ENCODE measurements around the gene SLX4IP.

Gene SLX4IP

GRCh38 chr20:10504994-10505730 lies 70.1 kb downstream of the SLX4IP start:
- peak overlapping the region; percentile 81 to 98 (median 87) for H3K27ac Mint-ChIP-seq
- peaks cover 80% of the 10 kb centered on the region for H3K4me1 Mint-ChIP-seq
- no peak for TF ChIP-seq CTCF (IDR thresholded peaks at IDR 0.05; ENCODE audit: unreplicated experiment in 3 of 3)
- no peaks in the 10 kb centered on the region for H3K36me3 Mint-ChIP-seq (ENCODE audit: low read depth)
- no peaks in the 10 kb centered on the region for H3K9me3 Mint-ChIP-seq
- no peaks in the 10 kb centered on the region for H3K27me3 Mint-ChIP-seq (ENCODE audit: low read depth)
- peak overlapping the region in 1 of 3 experiments; percentile 6 for H3K4me3 Mint-ChIP-seq

GRCh38 chr20:10505827-10506226 lies 70.7 kb downstream of the SLX4IP start:
- Mint-ChIP-seq H3K36me3 (ENCODE audit: low read depth) (no peaks in the 10 kb centered on the region), H3K4me1 (peaks cover 78% of the 10 kb centered on the region), H3K9me3 (no peaks in the 10 kb centered on the region), H3K27me3 (ENCODE audit: low read depth) (no peaks in the 10 kb centered on the region), H3K27ac (peak overlapping the region; percentile 81 to 98 (median 87)), H3K4me3 (no peak overlapping the region)
- TF ChIP-seq CTCF (IDR thresholded peaks at IDR 0.05; ENCODE audit: unreplicated experiment in 3 of 3), result no peak

GRCh38 chr20:10507052-10507451 lies 71.9 kb downstream of the SLX4IP start:
- H3K36me3 Mint-ChIP-seq (ENCODE audit: low read depth), result no peaks in the 10 kb centered on the region
- H3K27me3 Mint-ChIP-seq (ENCODE audit: low read depth), result no peaks in the 10 kb centered on the region
- H3K4me1 Mint-ChIP-seq, result peaks cover 75% of the 10 kb centered on the region
- H3K27ac Mint-ChIP-seq, result peak overlapping the region; percentile 76 to 98 (median 81)
- no peaks in the 10 kb centered on the region for H3K9me3 Mint-ChIP-seq
- TF ChIP-seq CTCF (IDR thresholded peaks at IDR 0.05; ENCODE audit: unreplicated experiment in 3 of 3), result no peak
- H3K4me3 Mint-ChIP-seq, result no peak overlapping the region

GRCh38 chr20:10508060-10508459 lies 73.0 kb downstream of the SLX4IP start:
- H3K27me3 Mint-ChIP-seq (ENCODE audit: low read depth), result no peaks in the 10 kb centered on the region
- no peak overlapping the region for H3K4me3 Mint-ChIP-seq
- no peaks in the 10 kb centered on the region for H3K9me3 Mint-ChIP-seq
- no peaks in the 10 kb centered on the region for H3K36me3 Mint-ChIP-seq (ENCODE audit: low read depth)
- H3K4me1 Mint-ChIP-seq, result peaks cover 69% of the 10 kb centered on the region
- no peak for TF ChIP-seq CTCF (IDR thresholded peaks at IDR 0.05; ENCODE audit: unreplicated experiment in 3 of 3)
- peak overlapping the region; percentile 95 to 98 (median 96) for H3K27ac Mint-ChIP-seq

- H3K9me3 Mint-ChIP-seq, result no peaks in the 10 kb centered on the region
- H3K27me3 Mint-ChIP-seq (ENCODE audit: low read depth), result no peaks in the 10 kb centered on the region
- H3K4me3 Mint-ChIP-seq, result peak overlapping the region; percentile 5 to 33 (median 27)
- no peak for TF ChIP-seq CTCF (IDR thresholded peaks at IDR 0.05; ENCODE audit: unreplicated experiment in 3 of 3)
- H3K36me3 Mint-ChIP-seq (ENCODE audit: low read depth), result no peaks in the 10 kb centered on the region
- H3K27ac Mint-ChIP-seq, result peak overlapping the region; percentile 95 to 98 (median 96)
- peaks cover 74% of the 10 kb centered on the region for H3K4me1 Mint-ChIP-seq
Observed at GRCh38 chr20:10508468-10509251, 73.6 kb downstream of the SLX4IP start.
